ENCODE measurements around the gene PLSCR2. TPM values are rescaled to one million over a fixed set of nuclear protein-coding genes. Genes with fewer than 3 reads are reported as not detected.
A peak's percentile ranks its signal among the peaks of the same experiment; 100 is the strongest.

Gene PLSCR2
- total RNA-seq, 4 donors from 2014 or later: 1.3 TPM; not detected in 3

GRCh38 chr3:146496251-146496650 is 26.9 kb upstream of the PLSCR2 start:
- no peaks in the 10 kb centered on the region for H3K27me3 ChIP-seq
- H3K9me3 ChIP-seq: no peaks in the 10 kb centered on the region
- TF ChIP-seq POLR2AphosphoS5 (IDR thresholded peaks at IDR 0.05) (no peak), EP300 (IDR thresholded peaks at IDR 0.05) (no peak), POLR2A (IDR thresholded peaks at IDR 0.05) (no peak)
- TF ChIP-seq, protein P1, sequence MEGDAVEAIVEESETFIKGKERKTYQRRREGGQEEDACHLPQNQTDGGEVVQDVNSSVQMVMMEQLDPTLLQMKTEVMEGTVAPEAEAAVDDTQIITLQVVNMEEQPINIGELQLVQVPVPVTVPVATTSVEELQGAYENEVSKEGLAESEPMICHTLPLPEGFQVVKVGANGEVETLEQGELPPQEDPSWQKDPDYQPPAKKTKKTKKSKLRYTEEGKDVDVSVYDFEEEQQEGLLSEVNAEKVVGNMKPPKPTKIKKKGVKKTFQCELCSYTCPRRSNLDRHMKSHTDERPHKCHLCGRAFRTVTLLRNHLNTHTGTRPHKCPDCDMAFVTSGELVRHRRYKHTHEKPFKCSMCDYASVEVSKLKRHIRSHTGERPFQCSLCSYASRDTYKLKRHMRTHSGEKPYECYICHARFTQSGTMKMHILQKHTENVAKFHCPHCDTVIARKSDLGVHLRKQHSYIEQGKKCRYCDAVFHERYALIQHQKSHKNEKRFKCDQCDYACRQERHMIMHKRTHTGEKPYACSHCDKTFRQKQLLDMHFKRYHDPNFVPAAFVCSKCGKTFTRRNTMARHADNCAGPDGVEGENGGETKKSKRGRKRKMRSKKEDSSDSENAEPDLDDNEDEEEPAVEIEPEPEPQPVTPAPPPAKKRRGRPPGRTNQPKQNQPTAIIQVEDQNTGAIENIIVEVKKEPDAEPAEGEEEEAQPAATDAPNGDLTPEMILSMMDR (IDR thresholded peaks at IDR 0.05): no peak
- H3K36me3 ChIP-seq: no peaks in the 10 kb centered on the region
- WGBS, 2 donors (ENCODE audit: low coverage in 1 of 2): 0 to 100% methylated on average over 1 of the region's 1 CpG
- H3K4me1 ChIP-seq: no peaks in the 10 kb centered on the region
- no peak overlapping the region for H3K27ac ChIP-seq
- ATAC-seq: no peak
- H3K4me3 ChIP-seq: no peak overlapping the region

- Histone ChIP-seq H3K27me3 (no peaks in the 10 kb centered on the region), H3K4me1 (no peaks in the 10 kb centered on the region), H3K27ac (no peak overlapping the region), H3K9me3 (peaks cover 0 to 12% (median 0%) of the 10 kb centered on the region in 3 donors), H3K4me3 (no peak overlapping the region), H3K36me3 (no peaks in the 10 kb centered on the region)
- TF ChIP-seq, protein P1 (IDR thresholded peaks at IDR 0.05): no peak
- TF ChIP-seq EP300 (IDR thresholded peaks at IDR 0.05): no peak
- TF ChIP-seq POLR2AphosphoS5 (IDR thresholded peaks at IDR 0.05): no peak
- no peak for TF ChIP-seq POLR2A (IDR thresholded peaks at IDR 0.05)
- ATAC-seq: no peak
- 90 to 100% methylated on average over 2 of the region's 2 CpGs for WGBS, 2 donors (ENCODE audit: low coverage in 1 of 2)
Observed at GRCh38 chr3:146493761-146494160, 24.4 kb upstream of the PLSCR2 start.

GRCh38 chr3:146493221-146493620 is 23.9 kb upstream of the PLSCR2 start:
- H3K27ac ChIP-seq: no peak overlapping the region
- TF ChIP-seq EP300 (IDR thresholded peaks at IDR 0.05) (no peak), POLR2A (IDR thresholded peaks at IDR 0.05) (no peak), POLR2AphosphoS5 (IDR thresholded peaks at IDR 0.05) (no peak)
- TF ChIP-seq, protein P1 (IDR thresholded peaks at IDR 0.05): no peak
- peaks cover 0 to 16% (median 0%) of the 10 kb centered on the region in 3 donors for H3K9me3 ChIP-seq

GRCh38 chr3:146491303-146491702 is 21.9 kb upstream of the PLSCR2 start:
- peaks cover 0 to 16% (median 0%) of the 10 kb centered on the region in 3 donors for H3K9me3 ChIP-seq
- H3K4me3 ChIP-seq: no peak overlapping the region
- no peaks in the 10 kb centered on the region for H3K36me3 ChIP-seq
- no peak overlapping the region for H3K27ac ChIP-seq
- H3K4me1 ChIP-seq: no peaks in the 10 kb centered on the region
- no peaks in the 10 kb centered on the region for H3K27me3 ChIP-seq
- 42 to 100% methylated on average over 1 to 2 of the region's 2 CpGs for WGBS, 2 donors (ENCODE audit: low coverage in 1 of 2)
- TF ChIP-seq POLR2A (IDR thresholded peaks at IDR 0.05) (no peak), EP300 (IDR thresholded peaks at IDR 0.05) (no peak), POLR2AphosphoS5 (IDR thresholded peaks at IDR 0.05) (no peak)
- TF ChIP-seq, protein P1 (IDR thresholded peaks at IDR 0.05): no peak
- ATAC-seq: peak; percentile 61

More at GRCh38 chr3:146493221-146493620, 23.9 kb upstream of the PLSCR2 start:
- no peak overlapping the region for H3K4me3 ChIP-seq
- 58 to 65% methylated on average over 2 of the region's 2 CpGs for WGBS, 2 donors (ENCODE audit: low coverage in 1 of 2)
- ATAC-seq: no peak
- H3K27me3 ChIP-seq: no peaks in the 10 kb centered on the region
- no peaks in the 10 kb centered on the region for H3K4me1 ChIP-seq
- no peaks in the 10 kb centered on the region for H3K36me3 ChIP-seq

DNA sequence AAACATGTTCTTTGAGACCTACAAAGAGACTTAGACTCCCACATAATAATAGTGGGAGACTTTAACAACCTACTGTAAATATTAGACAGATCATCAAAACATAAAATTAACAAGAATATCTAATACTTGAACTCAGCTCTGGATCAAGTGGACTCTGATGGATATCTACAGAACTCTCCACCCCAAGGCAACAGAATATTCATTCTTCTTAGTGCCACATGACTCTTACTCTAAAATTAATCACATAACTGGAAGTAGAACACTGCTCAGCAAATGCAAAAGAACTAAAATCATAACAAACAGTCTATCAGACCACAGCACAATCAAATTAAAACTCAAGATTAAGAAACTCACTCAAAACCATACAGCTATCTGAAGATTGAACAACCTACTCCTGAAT is 15.9 kb upstream of the PLSCR2 start:
- Histone ChIP-seq H3K9me3 (peaks cover 0 to 28% (median 0%) of the 10 kb centered on the region in 3 donors), H3K36me3 (no peaks in the 10 kb centered on the region), H3K27ac (no peak overlapping the region), H3K27me3 (no peaks in the 10 kb centered on the region), H3K4me1 (no peaks in the 10 kb centered on the region), H3K4me3 (no peak overlapping the region)
- ATAC-seq: no peak
- TF ChIP-seq, protein P1 (IDR thresholded peaks at IDR 0.05): no peak
- TF ChIP-seq EP300 (IDR thresholded peaks at IDR 0.05): no peak
- no peak for TF ChIP-seq POLR2AphosphoS5 (IDR thresholded peaks at IDR 0.05)
- TF ChIP-seq POLR2A (IDR thresholded peaks at IDR 0.05): no peak
